Smooth muscle cell (in vitro differentiated cells): ENCODE data around the gene CCDC3. TPM values are rescaled to one million over a fixed set of nuclear protein-coding genes. Genes with fewer than 3 reads are reported as not detected.

Experiments used
- DNase-seq: peaks from one replicate; lab custom pipeline; 2025; ENCODE audit not compliant: unreplicated experiment; lab: John Stamatoyannopoulos, UW
- H2AFZ ChIP-seq: fragments of 200-600 bp; sonication (generic); 2 replicates; pipeline ENCODE4 v1.6.0; 2016; ENCODE audit warnings: antibody characterized with exemption, low read depth, mild to moderate bottlenecking
- H3F3A ChIP-seq: fragments of 200-600 bp; sonication (generic); 2 replicates; pipeline ENCODE4 v1.6.0; 2017; ENCODE audit warnings: antibody characterized with exemption, low read depth
- H3K27ac ChIP-seq: fragments of 200-600 bp; sonication (generic); 2 replicates; pipeline ENCODE4 v1.5.1; 2016; ENCODE audit warnings: low read depth, mild to moderate bottlenecking
- H3K27me3 ChIP-seq: fragments of 200-600 bp; sonication (generic); 2 replicates; pipeline ENCODE4 v1.6.1; 2016; ENCODE audit warnings: low read depth, mild to moderate bottlenecking
- H3K36me3 ChIP-seq: fragments of 200-600 bp; sonication (generic); 2 replicates; pipeline ENCODE4 v1.5.1; 2016; ENCODE audit warnings: low read depth
- H3K4me1 ChIP-seq: fragments of 200-600 bp; sonication (generic); 2 replicates; pipeline ENCODE4 v1.5.1; 2016; ENCODE audit warnings: low read depth
- H3K4me2 ChIP-seq: fragments of 200-600 bp; sonication (generic); 2 replicates; pipeline ENCODE4 v1.6.0; 2016; ENCODE audit warnings: mild to moderate bottlenecking
- H3K4me3 ChIP-seq: fragments of 200-600 bp; sonication (generic); 2 replicates; pipeline ENCODE4 v1.5.1; 2016; ENCODE audit warnings: mild to moderate bottlenecking
- H3K79me2 ChIP-seq: fragments of 200-600 bp; sonication (generic); 2 replicates; pipeline ENCODE4 v1.6.0; 2016; ENCODE audit warnings: low read depth, mild to moderate bottlenecking
- H3K9ac ChIP-seq: fragments of 200-600 bp; sonication (generic); 2 replicates; pipeline ENCODE4 v1.6.0; 2016; ENCODE audit warnings: low read depth
- H3K9me3 ChIP-seq: fragments of 200-600 bp; sonication (generic); replicated peaks from 2 replicates; pipeline ENCODE4 v1.5.1; 2016; ENCODE audit warnings: low read depth
- H4K20me1 ChIP-seq: fragments of 200-600 bp; sonication (generic); 2 replicates; pipeline ENCODE4 v1.6.0; 2016; ENCODE audit warnings: low read depth
- whole genome bisulfite sequencing: methylation state at CpG from one replicate; pipeline ENCODE4 v1.1.7; 2016; ENCODE audit warnings: low lambda C conversion rate; 5-methylcytosine and 5-hydroxymethylcytosine counted together
- polyA plus RNA-seq: library from polyadenylated mRNA; unstranded; fragments of >200 nt; fragmentation: Nextera tagmentation; extraction: Ambion mirVana; gene quantifications from 2 replicates; pipeline ENCODE4 v1.2.1, GENCODE V29; 2016
- total RNA-seq: library from RNA; depleted of rRNA; stranded (reverse); fragments of >200 nt; gene quantifications from 2 replicates; pipeline ENCODE4 v1.2.3, GENCODE V29; 2014
- TF ChIP-seq, protein P1 (sequence below): fragments of 200-600 bp; sonication (generic); IDR thresholded peaks from 2 replicates; pipeline ENCODE4 v1.5.1; 2017; ENCODE audit warnings: borderline replicate concordance, mild to moderate bottlenecking, antibody characterized with exemption; ENCODE audit not compliant: insufficient read depth, poor library complexity, severe bottlenecking

CCDC3 gene
- total and polyA plus RNA-seq, 2 experiments from 2014 or later: 39.2 to 46.0 TPM

DNA sequence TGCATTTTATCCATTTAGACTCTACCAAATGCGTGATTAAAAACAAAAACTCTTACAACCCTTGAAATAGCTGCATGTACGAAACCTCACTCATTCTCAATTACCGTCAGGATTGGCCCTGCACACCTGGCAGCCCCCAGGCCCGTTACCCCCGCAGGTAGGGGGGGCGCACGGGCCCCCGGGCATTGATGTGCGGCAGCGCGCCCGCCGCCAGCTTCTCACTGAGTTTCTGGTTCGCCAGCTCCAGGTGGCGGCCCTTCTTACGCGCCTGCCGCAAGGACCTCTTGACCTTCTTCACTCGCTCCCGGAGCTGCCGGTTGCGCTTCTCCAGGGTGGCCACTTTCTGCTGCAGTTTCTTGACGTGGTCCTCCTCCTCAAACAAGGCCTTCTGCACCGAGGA, 103.2 kb downstream of the CCDC3 start:
- H3K27me3 ChIP-seq: no peaks in the 10 kb centered on the region
- TF ChIP-seq, protein P1, sequence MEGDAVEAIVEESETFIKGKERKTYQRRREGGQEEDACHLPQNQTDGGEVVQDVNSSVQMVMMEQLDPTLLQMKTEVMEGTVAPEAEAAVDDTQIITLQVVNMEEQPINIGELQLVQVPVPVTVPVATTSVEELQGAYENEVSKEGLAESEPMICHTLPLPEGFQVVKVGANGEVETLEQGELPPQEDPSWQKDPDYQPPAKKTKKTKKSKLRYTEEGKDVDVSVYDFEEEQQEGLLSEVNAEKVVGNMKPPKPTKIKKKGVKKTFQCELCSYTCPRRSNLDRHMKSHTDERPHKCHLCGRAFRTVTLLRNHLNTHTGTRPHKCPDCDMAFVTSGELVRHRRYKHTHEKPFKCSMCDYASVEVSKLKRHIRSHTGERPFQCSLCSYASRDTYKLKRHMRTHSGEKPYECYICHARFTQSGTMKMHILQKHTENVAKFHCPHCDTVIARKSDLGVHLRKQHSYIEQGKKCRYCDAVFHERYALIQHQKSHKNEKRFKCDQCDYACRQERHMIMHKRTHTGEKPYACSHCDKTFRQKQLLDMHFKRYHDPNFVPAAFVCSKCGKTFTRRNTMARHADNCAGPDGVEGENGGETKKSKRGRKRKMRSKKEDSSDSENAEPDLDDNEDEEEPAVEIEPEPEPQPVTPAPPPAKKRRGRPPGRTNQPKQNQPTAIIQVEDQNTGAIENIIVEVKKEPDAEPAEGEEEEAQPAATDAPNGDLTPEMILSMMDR: no peak

DNA sequence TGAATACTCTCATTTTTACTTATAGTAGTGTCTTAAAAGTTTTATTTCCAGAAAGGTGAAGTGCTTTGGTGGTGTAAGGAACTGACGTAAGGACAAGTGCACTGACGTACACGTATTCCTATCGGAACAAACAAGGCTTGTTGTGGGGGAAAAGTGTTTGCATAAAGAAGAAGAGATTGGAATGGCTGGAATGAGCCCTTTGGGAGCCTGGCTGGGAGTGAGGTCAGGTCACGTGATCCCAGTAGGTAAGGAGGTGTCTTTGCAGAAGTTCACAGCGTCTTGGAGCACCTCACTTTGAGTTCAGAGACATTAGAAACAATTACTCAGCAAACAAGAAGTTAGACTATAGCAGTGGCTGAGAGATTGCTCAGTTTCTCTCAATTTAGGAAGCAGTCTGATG, 104.2 kb downstream of the CCDC3 start:
- no peak overlapping the region for H3K4me3 ChIP-seq
- H2AFZ ChIP-seq: no peak overlapping the region
- H3K9me3 ChIP-seq: no peaks in the 10 kb centered on the region
- no peaks in the 10 kb centered on the region for H3K79me2 ChIP-seq
- no peaks in the 10 kb centered on the region for H3K36me3 ChIP-seq
- no peak overlapping the region for H3K27ac ChIP-seq
- DNase-seq: no peak
- no peaks in the 10 kb centered on the region for H3K4me1 ChIP-seq
- H3F3A ChIP-seq: no peaks in the 10 kb centered on the region
- TF ChIP-seq, protein P1: no peak
- no peaks in the 10 kb centered on the region for H4K20me1 ChIP-seq
- H3K9ac ChIP-seq: no peak overlapping the region
- H3K4me2 ChIP-seq: no peak overlapping the region
- WGBS: 88% methylated on average over 6 of the region's 6 CpGs
- no peaks in the 10 kb centered on the region for H3K27me3 ChIP-seq

More for the DNA sequence above, 103.2 kb downstream of the CCDC3 start:
- no peaks in the 10 kb centered on the region for H3F3A ChIP-seq
- H3K9ac ChIP-seq: no peak overlapping the region
- H3K9me3 ChIP-seq: no peaks in the 10 kb centered on the region
- WGBS: 95% methylated on average over 24 of the region's 24 CpGs
- no peaks in the 10 kb centered on the region for H3K4me1 ChIP-seq
- no peak overlapping the region for H3K4me3 ChIP-seq
- H3K27ac ChIP-seq: no peak overlapping the region
- H3K79me2 ChIP-seq: no peaks in the 10 kb centered on the region
- no peak overlapping the region for H2AFZ ChIP-seq
- DNase-seq: no peak
- H4K20me1 ChIP-seq: no peaks in the 10 kb centered on the region
- H3K36me3 ChIP-seq: no peaks in the 10 kb centered on the region
- H3K4me2 ChIP-seq: no peak overlapping the region

DNA sequence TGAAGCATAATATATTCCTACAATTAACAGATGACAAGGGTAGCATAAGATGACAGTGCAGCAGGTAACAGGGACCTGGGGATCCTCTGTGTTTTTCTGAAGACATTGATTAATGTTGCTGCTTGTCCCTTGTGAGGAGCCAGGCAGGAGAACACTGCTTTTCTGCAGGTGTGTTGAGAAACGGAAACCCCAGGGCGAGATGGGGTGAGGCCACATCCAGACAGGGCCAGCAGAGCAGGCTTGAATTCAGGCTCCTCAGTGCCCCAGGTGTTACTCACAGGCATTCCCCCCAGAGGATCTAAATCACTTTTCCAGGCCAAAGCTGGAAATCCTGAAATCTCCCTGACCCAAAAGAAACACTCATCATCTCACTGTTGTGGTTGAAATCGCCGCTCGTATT, 105.3 kb downstream of the CCDC3 start:
- Histone ChIP-seq H2AFZ (no peak overlapping the region), H3K27ac (no peak overlapping the region), H3K79me2 (no peaks in the 10 kb centered on the region), H3K27me3 (no peaks in the 10 kb centered on the region), H3K4me3 (no peak overlapping the region), H3K9ac (no peak overlapping the region), H4K20me1 (no peaks in the 10 kb centered on the region), H3F3A (no peaks in the 10 kb centered on the region), H3K4me1 (no peaks in the 10 kb centered on the region), H3K4me2 (no peak overlapping the region), H3K9me3 (no peaks in the 10 kb centered on the region), H3K36me3 (no peaks in the 10 kb centered on the region)
- WGBS: 96% methylated on average over 5 of the region's 5 CpGs
- no peak for DNase-seq
- TF ChIP-seq, protein P1: no peak

DNA sequence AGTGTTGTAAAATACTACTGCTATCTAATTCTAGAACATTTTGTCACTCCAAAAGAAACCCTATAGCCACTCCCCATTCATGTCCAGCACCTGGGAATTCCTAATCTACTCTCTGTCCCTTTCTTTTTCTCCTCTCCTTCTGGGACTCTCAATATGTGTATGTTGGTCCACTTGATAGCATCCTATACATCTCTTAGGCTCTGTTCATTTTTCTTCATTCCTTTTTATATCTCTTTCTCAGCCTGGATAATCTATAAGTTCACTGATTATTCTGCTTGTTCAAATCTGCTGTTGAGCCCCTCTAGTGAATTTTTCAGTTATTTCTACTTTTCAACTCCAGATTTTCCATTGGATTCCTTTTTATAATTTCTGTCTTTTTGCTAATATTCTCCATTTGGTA, 108.6 kb downstream of the CCDC3 start:
- H3K4me1 ChIP-seq: no peaks in the 10 kb centered on the region
- no peaks in the 10 kb centered on the region for H3F3A ChIP-seq
- no peak overlapping the region for H3K4me2 ChIP-seq
- H3K27ac ChIP-seq: no peak overlapping the region
- H3K9ac ChIP-seq: no peak overlapping the region
- H3K36me3 ChIP-seq: no peaks in the 10 kb centered on the region
- H3K9me3 ChIP-seq: no peaks in the 10 kb centered on the region
- H4K20me1 ChIP-seq: no peaks in the 10 kb centered on the region
- TF ChIP-seq, protein P1: no peak
- H3K79me2 ChIP-seq: no peaks in the 10 kb centered on the region
- H3K27me3 ChIP-seq: no peaks in the 10 kb centered on the region
- no peak overlapping the region for H2AFZ ChIP-seq
- no peak for DNase-seq
- H3K4me3 ChIP-seq: no peak overlapping the region
